Measurements from ENCODE around the gene MAD1L1. TPM values are rescaled to one million over a fixed set of nuclear protein-coding genes. Genes with fewer than 3 reads are reported as not detected.

MAD1L1 gene
- total and polyA plus RNA-seq, 2 experiments from 2014 or later = 38.2 to 69.8 TPM

DNA sequence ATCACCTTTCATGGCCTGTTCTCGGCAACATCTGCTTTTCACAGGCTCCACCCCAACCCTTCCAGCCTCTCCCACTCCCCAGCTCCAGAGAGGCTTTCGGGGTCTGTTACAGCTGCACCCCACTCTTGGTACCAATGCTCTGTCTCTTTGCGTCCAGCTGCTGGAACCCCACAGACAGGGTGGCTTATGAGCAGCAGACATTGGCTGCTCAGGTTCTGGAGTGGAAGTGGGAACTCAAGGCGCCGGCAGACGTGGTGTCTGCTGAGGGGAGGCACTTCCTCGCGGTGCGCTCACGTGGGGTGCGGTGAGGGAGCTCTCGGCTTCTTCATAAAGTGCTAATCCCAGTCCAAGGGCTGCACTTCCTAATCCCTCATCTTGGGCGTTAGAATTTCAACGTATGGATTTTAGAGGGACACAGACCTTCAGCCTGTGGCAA lies 377.0 kb downstream of the MAD1L1 start:
- no peaks in the 10 kb centered on the region for H4K20me1 ChIP-seq (ENCODE audit: insufficient read depth)
- H2AFZ ChIP-seq = no peak overlapping the region
- in situ Hi-C loops (cut with MboI) = no loop called here
- no peaks in the 10 kb centered on the region for H3K4me1 ChIP-seq (ENCODE audit: insufficient read depth)
- H3K27me3 ChIP-seq (replicated peaks; ENCODE audit: insufficient read depth) = no peaks in the 10 kb centered on the region
- no peaks in the 10 kb centered on the region for H3K79me2 ChIP-seq (ENCODE audit: insufficient read depth)
- no peaks in the 10 kb centered on the region for H3K9me3 ChIP-seq (ENCODE audit: low read depth)
- no peak overlapping the region for H3K4me3 ChIP-seq
- no peaks in the 10 kb centered on the region for H3K36me3 ChIP-seq (ENCODE audit: low read depth)
- 92 to 93% methylated on average over 12 to 14 of the region's 14 CpGs for WGBS, 2 experiments (ENCODE audit: low coverage in 1 of 2, low lambda C conversion rate in 2 of 2, missing lambda C conversion rate in 2 of 2)
- no peaks in the 10 kb centered on the region for H3K9me2 ChIP-seq (ENCODE audit: insufficient read depth)
- H3F3A ChIP-seq (ENCODE audit: insufficient read depth) = no peaks in the 10 kb centered on the region
- H3K4me2 ChIP-seq (ENCODE audit: unreplicated experiment) = no peak overlapping the region
- H3K9ac ChIP-seq = no peak overlapping the region
- H3K27ac ChIP-seq = no peak overlapping the region
- TF ChIP-seq EZH2 (IDR thresholded peaks at IDR 0.05; ENCODE audit: insufficient read depth, poor library complexity, severe bottlenecking) = no peak
- no peak for DNase-seq

DNA sequence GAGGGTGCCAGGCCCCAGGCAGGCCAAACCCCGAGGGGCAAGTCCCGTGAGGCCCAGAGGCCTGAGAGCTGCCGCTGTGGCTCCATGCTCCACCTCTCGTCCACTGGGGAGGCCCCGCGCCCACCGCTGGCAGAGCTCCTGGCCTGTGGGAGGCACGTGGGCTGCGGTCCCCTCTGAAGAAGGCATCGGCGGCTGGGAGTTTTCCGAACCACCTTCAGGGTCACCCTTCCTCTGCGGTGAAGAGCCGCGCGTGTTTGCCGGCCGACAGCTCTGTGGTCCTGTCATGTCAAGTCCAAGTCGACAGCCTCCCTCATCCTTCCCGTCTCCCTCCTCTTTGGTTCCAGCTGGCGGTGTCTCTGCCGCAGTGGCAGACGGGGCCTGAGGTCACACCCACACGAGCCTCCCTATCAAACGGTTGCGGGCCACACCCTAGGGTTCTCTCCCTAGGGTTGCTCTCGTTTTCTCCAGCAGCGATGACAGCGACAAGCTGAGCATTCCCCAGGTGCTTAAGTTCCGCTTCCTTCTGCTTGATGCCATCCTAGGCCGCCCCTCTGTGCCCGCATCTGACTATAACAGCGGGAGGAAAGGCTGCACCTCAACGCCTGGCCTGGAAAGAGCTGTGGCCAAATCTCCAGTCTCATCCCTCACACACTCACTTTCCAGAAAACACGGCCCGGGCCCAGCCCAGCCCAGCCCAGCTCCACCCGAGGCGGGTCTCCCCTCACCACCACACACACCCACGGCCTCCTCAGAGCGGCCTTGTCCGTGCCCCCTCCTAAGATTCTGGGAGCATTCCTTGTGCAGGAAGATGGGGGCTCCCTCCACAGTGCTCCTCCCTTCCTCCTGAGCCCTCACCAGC lies 377.6 kb downstream of the MAD1L1 start:
- no peaks in the 10 kb centered on the region for H3K4me1 ChIP-seq (ENCODE audit: insufficient read depth)
- no peaks in the 10 kb centered on the region for H4K20me1 ChIP-seq (ENCODE audit: insufficient read depth)
- H3K4me2 ChIP-seq (ENCODE audit: unreplicated experiment) = no peak overlapping the region
- DNase-seq = no peak
- H3K9ac ChIP-seq = no peak overlapping the region
- no peak overlapping the region for H3K4me3 ChIP-seq
- WGBS, 2 experiments (ENCODE audit: low coverage in 1 of 2, low lambda C conversion rate in 2 of 2, missing lambda C conversion rate in 2 of 2) = 93 to 94% methylated on average over 33 to 41 of the region's 41 CpGs
- no peaks in the 10 kb centered on the region for H3K36me3 ChIP-seq (ENCODE audit: low read depth)
- TF ChIP-seq EZH2 (IDR thresholded peaks at IDR 0.05; ENCODE audit: insufficient read depth, poor library complexity, severe bottlenecking) = no peak
- TF ChIP-seq EZH2phosphoT487 (IDR thresholded peaks at IDR 0.05; ENCODE audit: insufficient read depth, low read depth) = no peak
- H3K9me2 ChIP-seq (ENCODE audit: insufficient read depth) = no peaks in the 10 kb centered on the region
- no peaks in the 10 kb centered on the region for H3K27me3 ChIP-seq (replicated peaks; ENCODE audit: insufficient read depth)
- H3K79me2 ChIP-seq (ENCODE audit: insufficient read depth) = no peaks in the 10 kb centered on the region
- in situ Hi-C loops (cut with MboI) = no loop called here
- no peak overlapping the region for H3K27ac ChIP-seq
- H2AFZ ChIP-seq = no peak overlapping the region
- H3K9me3 ChIP-seq (ENCODE audit: low read depth) = no peaks in the 10 kb centered on the region
- no peaks in the 10 kb centered on the region for H3F3A ChIP-seq (ENCODE audit: insufficient read depth)

DNA sequence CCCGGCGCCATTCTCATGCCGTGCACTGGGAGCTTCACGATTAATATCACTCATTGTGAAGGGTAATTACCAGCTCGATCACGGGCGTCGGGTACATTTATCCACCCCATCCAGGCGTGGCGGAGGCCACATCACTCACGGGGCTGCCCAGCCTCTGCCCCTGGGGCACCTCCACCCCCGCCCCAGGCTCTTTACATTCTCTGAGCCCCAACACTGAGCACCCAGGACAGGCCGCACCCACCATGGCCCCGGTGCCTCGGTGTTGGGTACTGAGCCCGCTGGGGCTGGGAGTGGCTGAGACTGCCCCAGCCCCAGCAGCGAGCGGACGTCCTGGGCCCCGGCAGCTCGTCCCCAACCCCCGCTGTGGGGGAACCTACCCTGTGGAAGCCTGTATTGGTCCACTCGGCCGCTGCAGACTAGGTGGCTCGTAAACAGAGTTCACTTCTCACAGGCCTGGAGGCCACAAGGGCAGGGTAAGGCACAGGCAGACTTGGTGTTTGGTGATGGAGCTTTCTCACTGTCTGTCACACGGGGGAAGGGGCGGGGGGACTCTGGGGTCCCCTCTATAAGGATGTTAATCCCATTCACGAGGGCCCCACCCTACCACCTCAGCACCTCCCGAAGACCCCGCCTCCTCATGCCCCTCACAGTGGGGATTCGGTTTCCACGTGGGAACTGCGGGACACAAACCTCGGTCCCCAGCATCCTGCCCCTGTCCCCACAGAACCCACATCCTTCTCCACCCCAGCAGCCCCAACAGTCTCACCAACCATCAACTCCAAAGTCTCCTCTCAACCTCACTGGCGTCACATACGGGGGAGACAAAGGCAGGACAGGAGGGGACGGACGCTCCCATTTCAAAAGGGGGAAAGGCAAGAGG lies 378.5 kb downstream of the MAD1L1 start:
- H3K4me3 ChIP-seq = no peak overlapping the region

DNA sequence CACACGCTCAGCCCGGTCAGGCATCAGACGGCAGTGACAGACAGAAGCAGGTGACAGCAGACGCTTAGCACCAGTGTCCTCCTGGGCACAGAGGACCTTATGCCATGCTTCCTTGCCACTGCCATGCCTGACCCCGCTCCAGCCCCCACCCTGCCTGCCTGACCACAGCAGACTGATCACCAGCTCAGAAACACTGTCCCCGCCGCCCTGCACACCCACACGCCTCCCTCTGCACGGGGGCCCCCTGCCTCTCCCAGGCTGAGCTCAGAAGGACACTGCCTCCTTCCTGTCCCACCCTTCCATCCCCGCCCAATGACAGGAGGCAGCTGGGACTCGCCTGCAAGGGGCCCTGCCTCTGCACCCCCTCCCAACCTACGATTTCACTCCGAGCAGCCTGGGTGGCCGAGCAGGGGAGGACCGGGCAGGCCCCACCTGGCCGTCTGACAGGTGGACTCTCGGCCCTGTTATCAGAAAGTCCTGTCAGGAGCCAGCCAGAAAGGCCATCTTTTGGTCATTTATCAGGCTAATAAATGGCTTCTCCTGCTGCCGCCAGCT lies 379.2 kb downstream of the MAD1L1 start:
- no peaks in the 10 kb centered on the region for H3K4me1 ChIP-seq (ENCODE audit: insufficient read depth)
- H3K9ac ChIP-seq = no peak overlapping the region
- no peaks in the 10 kb centered on the region for H3K79me2 ChIP-seq (ENCODE audit: insufficient read depth)
- H3K9me3 ChIP-seq (ENCODE audit: low read depth) = no peaks in the 10 kb centered on the region
- no peaks in the 10 kb centered on the region for H3K27me3 ChIP-seq (replicated peaks; ENCODE audit: insufficient read depth)
- H3K9me2 ChIP-seq (ENCODE audit: insufficient read depth) = no peaks in the 10 kb centered on the region
- no peaks in the 10 kb centered on the region for H3F3A ChIP-seq (ENCODE audit: insufficient read depth)
- H3K4me2 ChIP-seq (ENCODE audit: unreplicated experiment) = no peak overlapping the region
- H4K20me1 ChIP-seq (ENCODE audit: insufficient read depth) = no peaks in the 10 kb centered on the region
- WGBS, 2 experiments (ENCODE audit: low coverage in 1 of 2, low lambda C conversion rate in 2 of 2, missing lambda C conversion rate in 2 of 2) = 95 to 96% methylated on average over 10 to 17 of the region's 18 CpGs
- TF ChIP-seq EZH2phosphoT487 (IDR thresholded peaks at IDR 0.05; ENCODE audit: insufficient read depth, low read depth) (no peak), EZH2 (IDR thresholded peaks at IDR 0.05; ENCODE audit: insufficient read depth, poor library complexity, severe bottlenecking) (no peak)
- no peak for DNase-seq
- in situ Hi-C loops (cut with MboI) = no loop called here
- no peak overlapping the region for H2AFZ ChIP-seq
- no peaks in the 10 kb centered on the region for H3K36me3 ChIP-seq (ENCODE audit: low read depth)
- H3K4me3 ChIP-seq = no peak overlapping the region
- H3K27ac ChIP-seq = no peak overlapping the region

More for the DNA sequence above, 378.5 kb downstream of the MAD1L1 start:
- Histone ChIP-seq H2AFZ (no peak overlapping the region), H3K79me2 (ENCODE audit: insufficient read depth) (no peaks in the 10 kb centered on the region), H3K27ac (no peak overlapping the region), H3K4me1 (ENCODE audit: insufficient read depth) (no peaks in the 10 kb centered on the region), H3K9me3 (ENCODE audit: low read depth) (no peaks in the 10 kb centered on the region), H3F3A (ENCODE audit: insufficient read depth) (no peaks in the 10 kb centered on the region), H3K4me2 (ENCODE audit: unreplicated experiment) (no peak overlapping the region), H3K27me3 (replicated peaks; ENCODE audit: insufficient read depth) (no peaks in the 10 kb centered on the region), H3K9me2 (ENCODE audit: insufficient read depth) (no peaks in the 10 kb centered on the region), H3K36me3 (ENCODE audit: low read depth) (no peaks in the 10 kb centered on the region), H4K20me1 (ENCODE audit: insufficient read depth) (no peaks in the 10 kb centered on the region), H3K9ac (no peak overlapping the region)
- DNase-seq = no peak
- 92 to 93% methylated on average over 19 to 38 of the region's 38 CpGs for WGBS, 2 experiments (ENCODE audit: low coverage in 1 of 2, low lambda C conversion rate in 2 of 2, missing lambda C conversion rate in 2 of 2)
- in situ Hi-C loops (cut with MboI) = no loop called here
- TF ChIP-seq EZH2phosphoT487 (IDR thresholded peaks at IDR 0.05; ENCODE audit: insufficient read depth, low read depth) (no peak), EZH2 (IDR thresholded peaks at IDR 0.05; ENCODE audit: insufficient read depth, poor library complexity, severe bottlenecking) (no peak)
